HG03103 (cell line): ENCODE results near the gene ZNHIT2.
"Not testable (repeated sequence)": the region's sequence is repeated elsewhere in the genome, so short reads cannot be mapped to it uniquely, and the experiment has no call there.

Source experiments
- ATAC-seq: cut with Tn5 transposase; IDR thresholded peaks from one replicate; pipeline ENCODE4 v1.9.1; 2021; ENCODE audit warnings: low read depth; ENCODE audit not compliant: unreplicated experiment

The ZNHIT2 gene

DNA sequence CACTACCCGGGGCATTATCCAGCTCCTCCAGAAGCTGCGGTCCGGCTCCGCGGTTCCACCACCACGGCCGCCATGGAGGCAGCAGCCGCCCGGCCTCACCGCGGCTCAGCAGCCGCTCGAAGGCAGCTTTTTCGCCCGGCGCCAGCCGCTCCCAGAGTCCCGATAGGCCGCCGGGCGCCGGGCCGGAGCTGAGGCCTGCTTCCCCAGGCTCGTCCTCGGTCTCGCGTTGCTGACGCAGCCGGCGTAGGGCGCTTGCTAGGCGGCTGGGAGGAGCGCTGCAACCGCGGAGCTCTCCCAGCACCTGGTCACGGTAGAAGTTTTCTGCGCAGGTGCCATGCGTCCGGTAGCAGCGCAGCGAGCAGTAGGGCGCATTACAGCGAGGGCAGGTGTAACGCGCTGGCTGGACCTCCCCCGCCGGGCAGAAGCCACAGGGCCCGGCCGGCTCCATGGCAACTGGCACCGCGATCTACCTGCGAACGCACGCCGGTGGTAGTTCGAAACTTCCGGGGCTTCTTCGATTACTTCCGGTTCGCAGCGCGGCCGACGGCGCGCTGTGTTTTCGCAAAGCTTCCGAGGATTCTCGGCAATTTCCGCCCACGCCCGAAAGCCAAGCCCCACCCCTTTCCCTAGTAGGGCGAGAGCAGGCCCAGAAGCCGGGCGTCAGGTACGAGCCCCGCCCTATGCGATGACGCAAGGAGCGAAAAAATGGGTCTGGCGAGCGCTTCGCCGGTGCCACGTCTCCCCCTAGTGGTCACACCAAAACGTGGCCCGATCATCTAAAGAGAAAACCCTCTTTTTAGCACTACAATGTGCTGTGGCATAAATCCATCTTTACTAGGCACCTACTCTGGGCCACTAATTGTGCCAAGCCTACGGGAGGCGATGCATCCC is at the start of gene ZNHIT2:
ZNHIT2 (minus strand) TSS at position 496 of the 891 bp plus-strand sequence; CDS start at position 448, 48 bp downstream.
- ATAC-seq, result no peak

DNA sequence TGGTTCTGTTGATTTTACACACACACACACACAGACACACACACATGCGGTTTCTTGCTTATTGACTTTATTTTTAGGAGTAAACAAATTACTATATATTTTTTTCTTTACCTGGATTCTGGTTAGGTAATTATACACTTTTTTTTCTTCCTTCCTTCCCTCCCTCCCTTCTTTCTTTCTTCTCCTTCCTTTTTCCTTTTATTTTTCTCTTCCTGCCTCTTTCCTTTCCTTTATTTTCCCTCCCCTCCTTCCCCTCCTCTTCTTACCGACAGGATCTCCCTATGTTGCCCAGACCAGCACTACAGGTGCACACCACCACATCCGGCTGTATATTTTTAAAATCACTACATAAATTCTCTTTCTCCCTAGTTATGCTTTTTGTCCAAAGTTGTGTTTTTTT is 49.4 kb upstream of the ZNHIT2 start:
- no peak for ATAC-seq

DNA sequence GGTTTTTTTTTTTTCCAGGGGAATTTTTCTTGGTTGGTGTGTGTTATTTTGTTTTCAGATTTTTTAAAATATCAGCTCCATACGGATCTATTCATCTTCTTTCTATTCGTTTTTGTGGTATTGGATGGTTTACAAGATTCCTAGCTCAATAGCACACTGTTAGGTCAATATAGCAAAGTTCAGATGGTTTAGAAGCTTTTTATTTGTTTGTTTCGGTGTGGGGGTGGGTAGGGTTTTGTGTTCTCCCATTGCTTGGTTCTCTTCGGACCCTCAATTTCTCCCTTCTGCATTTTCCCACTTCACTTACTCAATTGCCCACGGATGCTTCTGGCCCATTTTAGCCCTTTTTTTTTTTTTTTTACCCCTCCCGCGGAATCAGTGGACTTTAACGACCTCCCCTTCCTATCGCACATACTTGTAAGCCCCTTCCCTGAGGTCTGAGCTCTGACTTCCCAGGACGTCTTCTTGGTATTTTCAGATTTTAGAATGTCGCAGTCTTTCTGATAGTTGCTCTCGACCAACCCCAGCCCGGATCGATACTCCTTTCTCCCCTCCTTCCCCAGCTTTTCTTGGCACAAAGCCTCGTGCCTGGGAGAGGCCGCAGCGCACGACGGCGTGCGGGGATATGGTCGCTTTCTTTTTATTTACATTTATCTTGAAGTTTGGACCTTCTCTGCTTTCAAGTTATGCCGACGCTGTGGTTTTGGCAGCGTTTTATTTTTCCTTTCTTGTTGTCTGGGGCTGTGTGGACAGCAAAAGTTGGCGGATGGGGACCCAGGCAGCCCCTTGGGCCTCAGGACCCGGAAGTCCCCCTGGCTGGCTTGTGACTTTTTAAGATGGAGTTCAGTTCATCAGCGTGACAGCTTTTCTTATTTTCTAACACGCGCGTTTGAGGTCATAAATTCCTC is 48.2 kb upstream of the ZNHIT2 start:
- no peak for ATAC-seq

DNA sequence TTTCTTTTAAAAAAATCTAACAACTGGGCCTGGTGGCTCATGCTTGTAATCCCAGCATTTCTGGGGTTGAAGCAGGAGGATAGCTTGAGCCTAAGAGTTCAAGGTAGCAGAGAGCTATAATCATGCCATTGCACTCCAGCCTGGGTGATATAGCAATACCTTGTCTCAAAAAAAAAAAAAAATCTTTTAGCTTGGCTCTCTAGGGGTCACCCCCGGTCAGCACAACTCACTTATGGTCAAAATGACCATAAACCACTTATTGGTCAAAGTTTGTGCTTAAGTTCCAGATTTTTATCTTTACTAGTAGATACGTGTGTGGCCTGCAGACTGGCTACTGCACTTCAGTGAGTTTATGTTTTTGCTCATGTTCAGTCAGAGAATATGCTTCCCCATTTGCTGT is 46.2 kb upstream of the ZNHIT2 start:
- ATAC-seq, result no peak

DNA sequence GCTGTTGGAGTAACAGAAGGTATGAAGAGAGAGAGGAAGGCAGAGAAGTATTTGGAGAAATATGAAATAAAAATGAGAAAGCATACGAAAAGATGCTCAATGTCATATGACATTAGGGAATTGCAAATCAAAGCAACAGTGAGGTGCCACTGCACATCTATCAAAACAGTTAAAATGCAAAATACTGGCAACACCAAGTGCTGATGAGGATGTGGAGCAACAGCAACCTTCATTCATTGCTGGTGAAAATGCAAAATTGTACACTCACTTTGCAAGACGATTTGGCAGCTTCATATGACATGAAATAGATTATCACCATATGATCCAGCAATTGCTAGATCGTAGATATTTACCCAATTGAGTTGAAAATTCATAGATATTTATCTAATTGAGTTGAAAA is 43.1 kb upstream of the ZNHIT2 start:
- no peak for ATAC-seq

DNA sequence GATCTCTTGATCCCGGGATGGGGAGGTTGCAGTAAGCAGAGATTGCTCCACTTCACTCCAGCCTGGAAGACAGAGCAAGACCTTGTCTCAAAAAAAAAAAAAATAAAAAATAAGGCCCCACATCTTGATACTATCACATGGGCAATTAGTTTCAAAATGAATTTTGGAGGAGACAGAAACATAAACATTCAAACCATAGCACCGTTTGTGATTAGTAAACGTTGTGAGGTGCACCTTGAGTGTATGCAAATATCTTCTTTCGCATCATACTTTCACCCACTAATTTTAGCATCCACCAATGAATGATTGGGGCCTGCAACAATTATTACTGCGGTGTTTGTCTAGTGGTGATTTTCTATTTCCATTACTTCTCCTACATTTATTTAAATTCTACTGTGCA is 41.5 kb upstream of the ZNHIT2 start:
- ATAC-seq, result no peak

DNA sequence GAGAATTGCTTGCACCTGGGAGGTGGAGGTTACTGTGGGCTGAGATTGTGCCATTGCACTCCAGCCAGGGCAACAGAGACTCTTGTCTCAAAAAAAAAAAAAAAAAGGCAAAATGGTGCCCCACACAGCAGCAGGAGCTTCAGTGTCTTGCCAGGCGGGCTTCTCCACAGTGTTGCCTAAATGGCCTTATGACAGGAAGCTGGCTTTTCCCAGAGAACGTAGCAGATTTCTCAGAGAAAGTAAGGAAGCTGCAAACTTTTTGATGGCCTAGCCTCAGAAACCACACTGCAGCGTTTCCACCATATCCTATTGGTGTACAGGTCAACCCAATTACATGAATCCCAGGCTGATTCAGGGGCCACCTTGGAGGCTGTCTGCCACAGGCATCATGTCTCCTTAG is 39.8 kb upstream of the ZNHIT2 start:
- ATAC-seq, result no peak

DNA sequence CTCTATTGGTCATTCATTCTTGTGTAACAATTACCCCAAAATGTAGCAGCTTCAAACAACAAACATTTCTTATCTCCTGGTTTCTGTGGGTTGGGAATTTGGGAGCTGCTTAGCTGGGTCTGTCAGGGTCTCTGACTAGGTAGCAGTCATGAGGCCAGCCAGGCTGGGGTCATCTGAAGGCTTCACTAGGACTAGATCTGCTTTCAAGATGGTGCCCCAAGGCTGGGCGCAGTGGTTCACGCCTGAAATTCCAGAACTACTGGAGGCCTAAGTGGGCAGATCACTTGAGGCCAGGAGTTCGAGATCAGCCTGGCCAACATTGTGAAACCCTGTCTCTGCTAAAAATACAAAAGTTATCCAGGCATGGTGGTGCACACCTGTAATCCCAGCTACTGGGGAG is 39.4 kb upstream of the ZNHIT2 start:
- no peak for ATAC-seq

DNA sequence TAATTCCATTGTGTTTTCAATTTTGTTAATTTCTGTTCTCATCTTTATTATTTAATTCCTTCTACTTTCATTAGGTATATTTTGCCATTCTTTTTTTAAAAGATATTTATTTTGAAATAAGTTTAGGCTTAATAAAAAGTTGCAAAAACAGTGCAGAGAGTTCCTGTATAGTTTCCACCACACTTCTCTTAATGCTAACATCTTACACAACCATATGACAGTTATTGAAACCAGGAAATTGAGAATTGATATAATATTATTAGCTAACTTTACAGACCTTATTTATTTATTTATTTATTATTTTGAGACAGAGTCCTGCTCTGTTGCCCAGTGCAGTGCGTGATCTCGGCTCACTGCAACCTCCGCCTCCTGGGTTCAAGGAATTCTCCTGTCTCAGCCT is 38.8 kb upstream of the ZNHIT2 start:
- no peak for ATAC-seq

DNA sequence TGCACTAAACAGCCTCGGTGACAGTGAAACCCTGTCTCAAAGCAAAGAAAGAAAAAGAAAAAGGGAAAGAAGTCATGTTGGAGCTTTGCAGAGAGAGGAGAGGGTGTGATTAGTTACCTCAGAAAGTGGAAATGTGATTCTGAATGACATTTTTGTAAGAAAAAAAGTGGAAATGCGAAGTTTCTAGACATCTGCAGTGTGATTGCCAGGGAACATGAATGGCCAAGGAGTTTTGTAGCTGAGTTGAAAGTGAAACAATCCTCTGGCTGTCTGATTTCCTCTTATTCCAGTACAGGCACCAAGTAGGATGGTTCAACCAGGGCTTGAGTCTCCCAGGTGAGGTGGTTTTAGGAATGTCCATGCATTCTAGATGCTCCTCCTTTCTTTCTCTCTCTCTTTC is 34.6 kb upstream of the ZNHIT2 start:
- no peak for ATAC-seq

DNA sequence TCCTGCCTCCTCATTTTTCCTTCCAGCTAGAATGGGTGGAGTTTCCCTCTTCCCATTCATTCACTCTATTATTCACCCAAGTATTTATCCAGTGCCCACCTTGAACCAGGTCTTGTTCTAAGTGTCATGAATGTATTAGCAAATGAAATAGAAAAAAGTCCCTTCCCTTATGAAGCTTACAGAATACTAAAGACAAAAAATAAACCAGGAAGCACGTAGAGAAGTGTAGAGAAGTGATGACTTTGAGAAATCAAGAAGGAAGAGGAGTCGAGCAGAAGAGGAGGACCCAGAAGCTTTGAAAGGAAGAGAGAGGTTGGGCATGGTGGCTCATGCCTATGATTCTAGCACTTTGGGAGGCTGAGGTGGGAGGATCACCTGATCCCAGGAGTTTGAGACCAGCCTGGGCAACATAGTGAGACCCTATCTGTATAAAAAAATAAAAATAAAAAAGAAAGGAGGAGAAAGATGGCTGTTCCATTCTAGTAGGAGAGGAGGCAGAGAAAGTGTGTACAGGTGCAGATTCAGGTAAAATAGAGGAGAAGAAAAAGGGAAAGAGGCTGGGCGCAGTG is 33.9 kb upstream of the ZNHIT2 start:
- ATAC-seq, result no peak

DNA sequence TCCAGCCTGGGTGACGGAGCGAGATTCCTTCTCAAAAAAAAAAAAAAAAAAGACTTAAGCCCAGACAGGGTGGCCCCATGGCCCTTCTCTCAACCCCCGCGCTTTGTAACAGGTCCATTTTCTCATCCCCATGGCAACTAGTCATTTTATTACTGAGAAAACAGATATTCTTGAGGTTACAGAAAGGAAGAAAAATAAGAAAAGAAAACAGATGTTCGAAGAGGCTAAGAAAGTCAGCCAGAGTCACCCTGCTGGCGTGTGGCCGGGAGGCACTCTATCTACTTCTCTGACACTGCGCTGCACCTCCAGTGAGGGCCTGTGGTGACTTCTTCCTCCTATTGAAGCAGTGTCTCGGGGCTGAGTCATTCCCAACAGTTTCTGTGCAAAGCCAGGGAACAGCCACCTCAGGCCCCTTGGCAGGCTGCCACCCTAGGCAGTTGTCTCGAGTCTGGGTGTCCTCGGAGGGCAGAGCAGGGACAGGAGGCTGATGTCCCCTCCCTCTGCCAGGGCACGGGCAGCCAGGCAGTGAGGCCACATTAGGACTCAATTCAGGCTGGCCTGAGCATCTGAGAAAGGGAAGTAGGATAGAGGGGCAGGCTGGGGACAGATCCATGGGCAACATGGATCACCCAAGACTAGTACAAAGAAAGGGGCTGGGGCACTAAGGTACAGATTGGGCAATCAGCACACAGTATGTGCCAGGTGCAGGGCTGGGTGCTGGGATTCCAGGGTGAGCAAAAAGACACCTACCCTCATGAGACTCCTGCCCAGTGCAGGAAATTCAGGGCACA is 33.2 kb upstream of the ZNHIT2 start:
- no peak for ATAC-seq

DNA sequence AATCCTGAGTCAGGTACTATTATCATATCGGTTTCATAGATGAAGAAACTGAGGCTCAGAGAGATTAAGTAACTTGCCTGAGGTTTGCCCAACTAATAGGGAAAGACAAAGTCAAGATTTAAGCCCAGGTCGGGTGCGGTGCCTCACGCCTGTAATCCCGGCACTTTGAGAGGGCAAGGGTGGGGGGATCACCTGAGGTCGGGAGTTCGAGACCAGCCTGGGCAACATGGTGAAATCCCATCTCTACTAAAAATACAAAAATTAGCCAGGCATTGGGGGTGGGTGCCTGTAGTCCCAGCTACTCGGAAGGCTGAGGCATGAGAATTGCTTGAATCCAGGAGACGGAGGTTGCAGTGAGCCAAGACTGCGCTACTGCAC is 32.6 kb upstream of the ZNHIT2 start:
- not testable (repeated sequence) for ATAC-seq

DNA sequence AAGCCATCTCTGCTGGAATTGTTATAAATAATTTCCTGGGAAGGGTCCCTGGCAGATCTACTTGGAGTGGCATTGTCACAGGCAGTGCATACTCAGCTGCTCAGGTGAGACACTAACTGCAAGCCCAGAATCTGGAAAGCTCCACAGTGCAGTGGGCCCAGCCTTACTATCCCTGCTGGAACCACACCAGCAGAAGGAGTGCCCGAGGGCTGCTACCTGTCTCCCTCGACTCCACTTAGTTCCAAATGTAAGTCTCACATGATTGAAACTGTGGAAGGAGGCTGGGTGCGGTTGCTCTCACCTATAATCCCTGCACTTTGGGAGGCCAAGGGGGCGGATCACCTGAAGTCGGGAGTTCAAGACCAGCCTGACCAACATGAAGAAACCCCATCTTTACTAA is 31.2 kb upstream of the ZNHIT2 start:
- ATAC-seq, result no peak

DNA sequence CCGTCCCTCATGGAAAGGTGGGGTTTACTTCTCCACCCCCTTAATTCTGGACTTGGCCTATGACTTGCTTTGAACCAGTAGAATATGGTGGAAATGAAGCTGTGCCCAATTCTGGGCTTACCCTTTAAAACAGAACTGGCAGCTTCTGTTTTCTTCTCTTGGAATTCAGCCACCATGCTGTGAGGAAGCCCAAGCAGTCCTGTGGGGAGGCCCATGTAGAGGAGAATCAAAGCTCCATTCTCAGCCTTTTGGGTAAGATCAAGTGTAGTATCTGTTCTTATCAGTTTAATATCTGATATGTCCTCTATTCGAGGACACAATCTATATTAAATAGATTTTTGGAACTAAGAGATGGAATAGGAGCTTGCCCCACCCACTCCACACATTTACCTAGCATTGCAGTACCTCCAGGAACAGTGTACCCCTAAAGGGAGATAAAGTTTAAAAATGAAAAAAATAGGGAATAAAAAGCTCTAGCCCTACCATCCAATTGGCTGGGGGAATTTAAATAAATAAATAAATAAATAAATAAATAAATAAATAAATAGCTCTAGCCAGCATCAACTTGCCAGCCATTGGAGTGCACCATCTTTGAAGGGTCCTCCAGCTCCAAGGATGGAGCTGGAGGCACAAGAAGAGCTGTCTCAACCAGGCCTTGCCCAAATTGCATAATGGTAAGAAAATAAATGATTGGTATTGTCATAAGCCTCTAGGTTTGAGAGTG is 30.0 kb upstream of the ZNHIT2 start:
- ATAC-seq, result no peak

DNA sequence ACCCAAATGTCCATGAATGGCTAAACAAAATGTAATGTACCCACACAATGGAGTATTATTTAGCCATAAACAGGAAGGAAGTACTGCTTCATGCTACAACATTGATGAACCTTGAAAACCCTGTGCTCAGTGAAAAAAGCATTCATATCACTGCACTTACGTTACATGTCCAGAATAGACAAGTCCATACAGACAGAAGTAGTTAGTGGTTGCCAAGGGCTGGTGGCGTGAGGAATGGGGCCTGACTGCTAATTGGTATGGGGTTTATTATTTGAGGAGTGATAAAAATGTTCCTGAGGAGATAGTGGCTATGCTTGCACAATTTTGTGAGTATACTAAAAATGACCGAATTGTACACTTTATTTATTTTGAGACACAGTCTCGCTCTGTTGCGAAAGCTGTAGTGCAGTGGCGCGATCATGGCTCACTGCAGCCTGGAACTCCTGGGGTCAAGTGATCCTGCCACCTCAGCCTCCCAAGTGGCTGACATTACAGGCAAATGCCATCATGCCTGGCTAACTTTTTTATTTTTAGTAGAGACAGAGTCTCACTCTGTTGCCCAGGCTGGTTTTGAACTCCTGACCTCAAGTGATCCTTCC is 24.5 kb upstream of the ZNHIT2 start:
- ATAC-seq, result no peak

DNA sequence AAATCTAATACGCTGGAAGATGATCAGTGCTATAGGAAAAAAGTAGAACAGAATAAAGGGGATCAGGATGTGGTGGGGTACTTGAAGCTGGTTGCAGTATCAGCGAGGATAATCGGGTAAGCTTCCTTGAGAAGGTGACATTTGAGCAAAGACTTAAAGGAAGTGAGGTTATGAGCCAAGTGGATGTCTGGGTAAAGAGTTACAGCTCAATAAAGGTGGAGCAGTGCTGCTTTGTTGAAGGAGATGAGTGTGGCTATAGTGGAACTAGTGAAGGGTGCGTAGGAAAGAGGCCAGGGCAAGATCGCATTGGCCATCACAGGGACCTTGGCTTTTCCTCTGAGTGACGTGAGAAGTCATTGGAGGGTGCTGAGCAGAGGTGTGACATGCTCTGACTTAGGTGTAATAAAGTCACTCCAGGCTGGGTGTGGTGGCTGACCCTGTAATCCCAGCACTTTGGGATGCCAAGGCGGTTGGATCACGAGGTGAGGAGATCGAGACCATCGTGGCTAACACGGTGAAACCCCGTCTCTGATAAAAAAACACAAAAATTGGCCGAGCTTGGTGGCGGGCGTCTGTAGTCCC is 19.1 kb upstream of the ZNHIT2 start:
- no peak for ATAC-seq

DNA sequence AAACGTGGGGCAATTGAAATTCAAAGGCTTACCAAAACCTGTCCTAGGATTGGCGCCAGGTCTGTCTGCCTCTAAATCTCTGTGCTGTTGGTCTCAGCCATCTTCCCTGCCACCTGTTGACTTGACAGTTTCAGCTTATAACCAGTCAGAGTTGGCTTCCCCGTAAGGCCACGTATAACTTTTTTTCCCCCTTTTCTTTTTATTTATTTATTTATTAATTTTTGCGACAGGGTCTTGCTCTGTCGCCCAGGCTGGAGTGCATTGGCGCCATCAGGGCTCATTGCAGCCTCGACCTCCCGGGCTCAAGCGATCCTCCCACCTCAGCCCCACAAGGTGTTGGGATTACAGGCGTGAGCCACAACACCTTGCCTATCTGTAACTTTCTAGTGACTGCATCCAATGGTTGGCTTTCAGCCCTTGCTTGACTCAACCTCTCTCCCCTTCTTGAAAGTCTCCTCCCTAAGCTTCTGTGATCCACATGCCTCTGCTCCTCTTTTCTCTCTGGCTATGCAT is 18.2 kb upstream of the ZNHIT2 start:
- ATAC-seq, result no peak
